GM23248 (cell line): Measurements from ENCODE around the gene SPTLC1.

ENCODE experiments used
- EZH2 ChIP-seq: fragments of 200-600 bp; sonication (generic); IDR thresholded peaks from 2 replicates; pipeline ENCODE4 v1.6.1; 2018; ENCODE audit warnings: antibody characterized with exemption, mild to moderate bottlenecking; ENCODE audit not compliant: insufficient read depth, poor library complexity, severe bottlenecking
- EZH2phosphoT487 ChIP-seq: fragments of 200-600 bp; sonication (generic); IDR thresholded peaks from 2 replicates; pipeline ENCODE4 v1.6.1; 2018; ENCODE audit warnings: antibody characterized with exemption, moderate library complexity, mild to moderate bottlenecking, low read depth; ENCODE audit not compliant: insufficient read depth

GRCh38 chr9:92136184-92136858 is 21.1 kb upstream of the SPTLC1 start:
- TF ChIP-seq EZH2 (no peak), EZH2phosphoT487 (no peak)
